CD4-positive, CD25-positive, alpha-beta regulatory T cell (primary cell): ENCODE results near the gene SMLR1. TPM values are rescaled to one million over a fixed set of nuclear protein-coding genes. Genes with fewer than 3 reads are reported as not detected.

Experiments used
- ATAC-seq, 2 donors: fragments of 150-1000 bp; cut with Tn5 transposase; one replicate each; pipeline ENCODE4 v1.10.0; 2021; ENCODE audit warnings: low read depth in 2 of 2, moderate number of reproducible peaks in 2 of 2, moderate library complexity in 1 of 2
- DNase-seq, 3 donors: peaks; one replicate each; pipeline versions ENCODE4 v3.0.0 to v3.0.0-alpha.2; 2012 to 2022; ENCODE audit warnings: mixed read lengths in 1 of 3
- H3K27ac ChIP-seq: one replicate; pipeline ENCODE4 v1.7.0; 2013; ENCODE audit warnings: mild to moderate bottlenecking, low read length; ENCODE audit not compliant: insufficient read depth, poor library complexity, severe bottlenecking
- H3K27me3 ChIP-seq: one replicate; pipeline ENCODE4 v1.7.0; 2013; ENCODE audit warnings: low read length; ENCODE audit not compliant: control insufficient read depth, insufficient read depth
- H3K36me3 ChIP-seq: one replicate; pipeline ENCODE4 v1.7.0; 2013; ENCODE audit warnings: mild to moderate bottlenecking, low read length, moderate library complexity; ENCODE audit not compliant: control insufficient read depth, insufficient read depth
- H3K4me1 ChIP-seq: 2 replicates; pipeline ENCODE4 v1.7.0; 2013; ENCODE audit warnings: mild to moderate bottlenecking, low read length; ENCODE audit not compliant: insufficient read depth, control insufficient read depth, poor library complexity, severe bottlenecking
- H3K4me3 ChIP-seq: one replicate; pipeline ENCODE4 v1.7.0; 2013; ENCODE audit warnings: low read depth, mild to moderate bottlenecking, low read length, moderate library complexity
- H3K9me3 ChIP-seq, 2 experiments: 1 replicate in 1 of 2; 2 replicates in 1 of 2; pipeline ENCODE4 v1.7.0; 2013; ENCODE audit warnings: low read length in 2 of 2, mild to moderate bottlenecking in 1 of 2, moderate library complexity in 1 of 2; ENCODE audit not compliant: control insufficient read depth in 2 of 2
- H3K27ac Mint-ChIP-seq, 3 donors: one replicate each; pipeline ENCODE4 v1.8.0; 2020 to 2022; ENCODE audit warnings: mild to moderate bottlenecking in 3 of 3, mixed read lengths in 3 of 3, moderate library complexity in 2 of 3
- H3K27me3 Mint-ChIP-seq: one replicate; pipeline ENCODE4 v1.8.0; 2022; ENCODE audit warnings: mild to moderate bottlenecking, mixed read lengths
- H3K36me3 Mint-ChIP-seq: one replicate; pipeline ENCODE4 v1.8.0; 2020; ENCODE audit warnings: mixed read lengths
- H3K4me1 Mint-ChIP-seq, 4 donors: one replicate each; pipeline ENCODE4 v1.8.0; 2020 to 2022; ENCODE audit warnings: mixed read lengths in 4 of 4, mild to moderate bottlenecking in 1 of 4
- H3K4me3 Mint-ChIP-seq, 4 donors: one replicate each; pipeline ENCODE4 v1.8.0; 2020 to 2022; ENCODE audit warnings: mild to moderate bottlenecking in 4 of 4, mixed read lengths in 4 of 4, moderate library complexity in 3 of 4
- H3K9me3 Mint-ChIP-seq, 7 donors: one replicate each; pipeline ENCODE4 v1.8.0; 2020 to 2022; ENCODE audit warnings: mixed read lengths in 7 of 7, mild to moderate bottlenecking in 3 of 7, moderate library complexity in 2 of 7
- polyA plus RNA-seq, 4 donors: library from polyadenylated mRNA; unstranded; fragments of 300-500 nt; fragmentation: Illumina TruSeq; gene quantifications; one replicate each; pipeline ENCODE4 v1.2.3, GENCODE V29; 2021
- total RNA-seq: library from RNA; stranded (reverse); gene quantifications from one replicate; pipeline ENCODE4 v1.2.3, GENCODE V29; 2022

SMLR1 gene
- total and polyA plus RNA-seq, 5 donors from 2014 or later: not detected

DNA sequence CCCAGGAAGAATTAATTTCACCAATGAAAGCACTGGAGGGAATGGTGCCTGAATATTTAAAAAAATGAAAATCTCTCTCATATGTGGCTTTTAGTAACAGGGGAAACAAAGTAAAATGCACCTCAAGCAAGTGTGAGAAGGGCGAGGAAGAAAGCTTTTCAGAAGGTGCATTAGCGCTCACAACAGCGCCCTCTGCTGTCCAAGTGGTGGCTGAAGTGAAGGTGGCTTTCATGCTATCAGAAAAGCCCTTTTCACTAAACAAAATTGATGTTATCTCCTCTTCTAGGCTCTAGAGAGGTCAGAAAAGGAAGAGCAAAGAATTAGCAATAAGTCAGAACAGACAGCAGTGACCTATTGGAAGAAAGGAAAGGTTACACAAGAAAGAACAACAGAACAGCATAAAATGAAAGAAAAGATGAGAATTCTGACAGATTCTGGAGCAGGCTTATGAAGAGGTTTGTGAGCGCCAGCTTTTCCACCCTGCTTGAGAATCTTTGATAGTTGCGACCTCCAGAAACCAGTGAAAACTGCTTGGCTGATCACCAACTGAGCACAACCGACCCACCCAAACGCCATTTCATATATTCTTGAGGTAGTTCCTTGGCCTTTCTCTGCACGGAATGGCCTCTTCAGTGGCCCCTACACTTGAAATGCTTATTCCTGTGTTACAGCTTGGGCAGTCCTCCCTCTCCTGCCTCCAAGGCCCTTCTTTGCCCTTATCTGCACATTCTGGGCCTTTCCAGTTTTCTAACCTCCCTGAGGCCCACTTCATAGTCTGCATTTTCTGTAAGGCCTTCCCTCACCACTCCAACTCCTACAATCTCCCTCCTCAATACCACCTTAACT is 45.3 kb downstream of the SMLR1 start:
- Histone ChIP-seq H3K36me3 (no peaks in the 10 kb centered on the region), H3K27me3 (no peaks in the 10 kb centered on the region), H3K4me1 (no peaks in the 10 kb centered on the region), H3K27ac (no peak overlapping the region), H3K4me3 (no peak overlapping the region), H3K9me3 (no peaks in the 10 kb centered on the region)
- Mint-ChIP-seq H3K9me3 (no peaks in the 10 kb centered on the region), H3K4me3 (no peak overlapping the region), H3K27ac (no peak overlapping the region), H3K4me1 (peaks cover 0 to 6% (median 2%) of the 10 kb centered on the region in 4 donors), H3K27me3 (no peaks in the 10 kb centered on the region), H3K36me3 (peaks cover 12% of the 10 kb centered on the region)
- no peak for ATAC-seq
- DNase-seq: peak; percentile 46 to 69 (median 56)

DNA sequence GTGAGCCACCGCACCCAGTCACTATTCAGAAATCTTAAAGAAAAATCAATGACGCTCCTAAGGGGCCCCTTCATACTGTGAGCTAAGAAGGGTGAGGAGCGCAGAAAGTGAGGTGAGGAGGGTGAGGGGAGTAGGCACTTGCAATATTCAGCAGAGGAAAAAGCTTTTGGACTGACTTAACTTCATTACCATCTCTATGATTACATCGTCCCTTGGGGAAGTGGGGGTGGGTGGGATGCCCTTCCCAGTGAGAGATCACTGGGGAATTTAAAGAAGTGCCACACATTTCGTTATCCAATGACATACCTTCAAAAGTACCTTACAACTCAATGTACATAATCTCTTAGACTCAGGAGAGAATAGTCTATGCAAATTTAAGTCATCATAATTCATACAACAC is 46.5 kb downstream of the SMLR1 start:
- no peak for DNase-seq
- Histone ChIP-seq H3K4me1 (no peaks in the 10 kb centered on the region), H3K4me3 (no peak overlapping the region), H3K27me3 (no peaks in the 10 kb centered on the region), H3K36me3 (no peaks in the 10 kb centered on the region), H3K27ac (no peak overlapping the region), H3K9me3 (no peaks in the 10 kb centered on the region)
- no peak for ATAC-seq
- Mint-ChIP-seq H3K27me3 (no peaks in the 10 kb centered on the region), H3K27ac (no peak overlapping the region), H3K4me1 (peaks cover 0 to 6% (median 2%) of the 10 kb centered on the region in 4 donors), H3K9me3 (no peaks in the 10 kb centered on the region), H3K4me3 (no peak overlapping the region), H3K36me3 (peaks cover 12% of the 10 kb centered on the region)

DNA sequence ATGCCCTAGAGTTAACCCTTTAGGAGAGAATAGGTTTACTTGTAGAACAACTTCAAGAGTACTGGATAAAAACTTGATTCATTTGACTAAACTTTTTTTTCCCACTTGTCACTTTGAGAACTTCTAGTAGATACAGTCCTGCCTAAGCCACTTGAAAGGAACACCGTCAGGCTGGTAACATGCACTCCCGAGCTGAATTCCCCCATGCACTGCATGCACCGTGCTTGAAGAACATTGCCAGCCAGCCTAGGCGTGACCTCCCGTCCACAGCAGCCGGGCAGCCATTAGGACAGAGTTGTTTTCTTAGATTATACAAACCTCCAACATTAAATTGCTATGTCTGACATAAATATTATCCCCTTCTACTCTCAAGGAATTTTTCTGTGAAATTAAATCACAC is 52.6 kb downstream of the SMLR1 start:
- Histone ChIP-seq H3K36me3 (no peaks in the 10 kb centered on the region), H3K27me3 (no peaks in the 10 kb centered on the region), H3K4me1 (no peaks in the 10 kb centered on the region), H3K27ac (no peak overlapping the region), H3K4me3 (no peak overlapping the region), H3K9me3 (no peaks in the 10 kb centered on the region)
- no peak for DNase-seq
- no peak for ATAC-seq
- Mint-ChIP-seq H3K9me3 (no peaks in the 10 kb centered on the region), H3K27me3 (no peaks in the 10 kb centered on the region), H3K27ac (no peak overlapping the region), H3K36me3 (peaks cover 6% of the 10 kb centered on the region), H3K4me1 (no peaks in the 10 kb centered on the region), H3K4me3 (no peak overlapping the region)

DNA sequence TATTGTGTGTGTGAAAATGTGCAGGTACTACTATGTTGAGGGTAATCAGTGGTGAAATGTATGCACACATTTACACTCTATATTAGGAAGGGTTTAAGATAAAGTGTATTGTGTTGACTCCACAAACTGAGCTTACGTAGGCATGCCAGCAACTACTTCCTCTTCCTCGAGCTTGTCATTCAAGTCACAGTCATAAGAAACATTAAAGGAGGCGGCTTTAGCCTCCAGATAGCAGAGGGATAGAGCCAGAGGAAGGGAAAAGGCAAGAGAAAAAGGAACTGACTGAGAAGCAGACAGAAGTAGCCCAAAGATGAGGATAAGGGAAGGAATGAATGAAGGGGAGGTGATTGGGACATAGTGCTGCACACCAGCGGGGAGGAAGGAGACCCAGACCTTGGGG is 55.2 kb downstream of the SMLR1 start:
- Mint-ChIP-seq H3K27me3 (peaks cover 4% of the 10 kb centered on the region), H3K4me3 (no peak overlapping the region)

DNA sequence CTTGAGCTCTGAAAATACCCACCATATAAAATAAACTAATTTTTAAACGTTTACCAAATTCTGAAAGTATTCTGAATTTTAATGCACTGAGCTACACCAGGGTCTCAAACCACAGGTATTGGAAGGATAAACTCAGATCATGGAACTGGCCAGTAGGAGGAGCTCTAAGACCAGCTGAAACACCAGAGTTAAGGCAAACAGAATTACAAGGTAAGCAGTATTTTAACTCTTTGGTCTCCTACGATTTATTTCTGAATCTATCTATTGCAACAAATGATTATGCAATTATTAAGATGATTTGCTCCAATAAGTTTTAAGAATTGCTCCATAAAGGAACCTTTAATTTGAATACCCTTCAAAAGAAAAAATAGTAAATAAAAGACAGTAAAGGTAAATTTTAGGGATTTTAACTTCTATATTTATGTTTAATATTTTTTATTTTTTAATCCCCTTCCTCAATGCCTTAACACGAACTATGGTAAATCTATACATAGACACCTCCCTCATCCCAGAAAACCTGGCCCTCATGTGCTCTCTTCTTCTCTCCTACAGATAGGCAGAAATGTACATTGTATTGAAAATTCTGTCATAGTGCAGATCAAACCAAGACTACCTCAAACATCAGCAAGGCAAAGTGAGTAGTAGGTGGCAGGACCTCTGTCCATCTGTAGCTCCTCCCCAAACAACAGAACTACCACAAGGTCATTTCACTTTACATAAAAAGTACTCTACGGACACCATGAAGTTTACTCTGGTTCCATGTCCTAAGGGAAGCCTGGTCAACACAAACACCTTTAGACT is 58.4 kb downstream of the SMLR1 start:
- Histone ChIP-seq H3K36me3 (no peaks in the 10 kb centered on the region), H3K27me3 (no peaks in the 10 kb centered on the region), H3K4me1 (no peaks in the 10 kb centered on the region), H3K9me3 (no peaks in the 10 kb centered on the region), H3K4me3 (no peak overlapping the region), H3K27ac (no peak overlapping the region)
- peak; percentile 62 to 86 (median 77) for DNase-seq
- H3K36me3 Mint-ChIP-seq: peaks cover 3% of the 10 kb centered on the region
- H3K27me3 Mint-ChIP-seq: peaks cover 4% of the 10 kb centered on the region
- no peak overlapping the region for H3K4me3 Mint-ChIP-seq
- H3K27ac Mint-ChIP-seq: no peak overlapping the region
- peak; percentile 90 to 92 for ATAC-seq
- H3K9me3 Mint-ChIP-seq: no peaks in the 10 kb centered on the region
- H3K4me1 Mint-ChIP-seq: no peaks in the 10 kb centered on the region

More for the DNA sequence above, 55.2 kb downstream of the SMLR1 start:
- Histone ChIP-seq H3K4me3 (no peak overlapping the region), H3K36me3 (no peaks in the 10 kb centered on the region), H3K27ac (no peak overlapping the region), H3K27me3 (no peaks in the 10 kb centered on the region), H3K9me3 (no peaks in the 10 kb centered on the region), H3K4me1 (no peaks in the 10 kb centered on the region)
- Mint-ChIP-seq H3K36me3 (peaks cover 3% of the 10 kb centered on the region), H3K27ac (no peak overlapping the region), H3K4me1 (no peaks in the 10 kb centered on the region), H3K9me3 (no peaks in the 10 kb centered on the region)
- DNase-seq (no peak), ATAC-seq (no peak)

Other genes with a start within 250 kb of the SMLR1 start
- gene EPB41L2, start 235.8 kb downstream of the SMLR1 start, total RNA-seq: 13.6 TPM
- gene EPB41L2, start 235.8 kb downstream of the SMLR1 start, polyA plus RNA-seq: 1 to 10 TPM; 3.3 to 4.1 (median 3.6) TPM